ENCODE results near the gene TCF7L2.

- TF ChIP-seq POLR2AphosphoS5 (IDR thresholded peaks at IDR 0.05; ENCODE audit: low read depth, low read length) (no peak), POLR2A (IDR thresholded peaks at IDR 0.05; ENCODE audit: low read depth, low read length) (no peak), TAF1 (IDR thresholded peaks at IDR 0.05; ENCODE audit: borderline replicate concordance, low read depth, low read length) (no peak)
Observed at GRCh38 chr10:113031147-113031546, 81.1 kb downstream of the TCF7L2 start.

Measured in GM12892 (cell line).